Measurements from ENCODE around the gene TCTN3.
A peak's percentile ranks its signal among the peaks of the same experiment; 100 is the strongest.
"Not testable (repeated sequence)": the region's sequence is repeated elsewhere in the genome, so short reads cannot be mapped to it uniquely, and the experiment has no call there.

Gene TCTN3

DNA sequence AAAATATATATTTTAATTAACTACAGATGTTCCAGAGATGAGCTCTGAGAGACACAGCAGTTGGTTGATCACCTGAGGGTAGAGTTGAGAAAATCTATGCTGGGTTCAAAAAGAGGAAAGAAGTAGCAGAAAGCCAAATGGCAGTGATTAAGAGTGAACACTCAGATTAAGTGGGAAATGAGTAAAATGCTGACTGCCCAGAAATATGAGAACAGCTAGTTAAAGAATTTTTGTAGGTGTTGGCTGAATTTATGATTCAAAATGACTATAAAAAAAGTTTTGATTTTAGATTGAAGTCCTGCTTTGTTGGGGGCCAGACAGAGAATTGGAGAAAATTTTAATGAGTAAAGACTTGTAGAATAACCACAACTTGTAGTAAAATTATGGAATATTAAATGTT lies 9.8 kb downstream of the TCTN3 start:
- no peak for DNase-seq (ENCODE audit: low spot score)

DNA sequence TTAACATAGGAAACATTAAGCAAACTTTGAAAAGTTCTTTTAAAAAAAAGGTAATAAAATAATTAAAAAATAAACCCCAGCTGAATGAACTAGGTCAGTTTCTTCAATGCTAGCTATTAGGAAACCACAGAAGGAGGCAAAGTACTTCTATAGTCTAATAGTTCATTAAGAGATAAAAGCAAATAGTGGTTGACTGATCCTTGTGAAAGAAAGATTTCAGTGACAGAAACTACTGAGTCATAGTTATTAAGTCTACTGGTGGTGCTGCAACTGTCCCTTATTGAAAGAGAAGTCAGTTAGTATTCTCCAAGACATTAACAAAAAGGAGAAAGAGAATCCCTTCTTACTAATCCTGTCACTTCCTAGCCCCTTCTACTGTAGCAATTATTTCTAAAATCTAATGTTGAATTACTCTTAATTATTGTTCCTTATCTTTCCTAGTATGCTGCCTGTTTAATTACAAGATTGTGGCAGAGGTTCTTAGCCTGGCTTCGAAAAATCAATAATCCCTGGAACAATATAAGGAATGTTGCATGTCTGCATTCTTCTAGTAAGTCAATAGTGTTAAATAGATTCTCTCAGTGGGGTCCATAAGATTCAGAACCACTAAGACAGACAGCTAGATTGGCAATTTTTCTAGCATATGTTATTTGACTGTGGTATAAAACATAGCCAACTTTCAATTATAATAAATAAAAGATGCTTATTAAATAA lies 18.2 kb downstream of the TCTN3 start:
- DNase-seq (ENCODE audit: low spot score), result no peak

DNA sequence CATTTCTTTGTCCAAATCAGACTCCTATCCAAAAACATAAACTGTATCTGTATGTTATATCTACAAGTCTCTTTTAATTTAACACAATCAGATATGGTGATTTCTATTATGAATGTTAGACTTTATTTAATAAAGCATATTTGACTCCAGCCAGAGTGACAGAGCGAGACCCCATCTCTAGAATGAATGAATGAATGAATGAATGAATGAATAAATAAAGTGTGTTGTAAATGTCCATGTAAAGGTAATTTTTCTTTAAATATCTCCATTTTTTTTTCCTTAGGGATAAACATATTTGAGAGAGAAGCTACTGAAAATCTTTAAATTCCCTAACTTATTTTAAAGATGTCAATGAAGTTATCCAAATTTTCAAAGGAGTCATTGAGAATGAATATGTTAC lies 19.1 kb downstream of the TCTN3 start:
- no peak for DNase-seq (ENCODE audit: low spot score)

DNA sequence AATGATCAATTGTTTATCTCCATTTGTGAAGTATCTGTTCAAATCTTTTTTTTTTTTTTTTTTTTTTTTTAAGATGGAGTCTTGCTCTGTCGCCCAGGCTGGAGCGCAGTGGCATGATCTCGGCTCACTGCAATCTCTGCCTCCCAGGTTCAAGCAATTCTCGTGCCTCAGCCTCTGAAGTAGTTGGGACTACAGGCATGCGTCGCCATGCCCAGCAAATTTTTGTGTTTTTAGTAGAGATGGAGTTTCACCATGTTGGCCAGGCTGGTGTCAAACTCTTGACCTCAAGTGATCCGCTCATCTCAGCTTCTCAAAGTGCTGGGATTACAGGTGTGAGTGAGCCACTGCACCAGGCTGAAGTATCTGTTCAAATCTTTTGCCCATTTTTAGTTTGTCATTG lies 21.1 kb downstream of the TCTN3 start:
- DNase-seq (ENCODE audit: low spot score), result not testable (repeated sequence)

DNA sequence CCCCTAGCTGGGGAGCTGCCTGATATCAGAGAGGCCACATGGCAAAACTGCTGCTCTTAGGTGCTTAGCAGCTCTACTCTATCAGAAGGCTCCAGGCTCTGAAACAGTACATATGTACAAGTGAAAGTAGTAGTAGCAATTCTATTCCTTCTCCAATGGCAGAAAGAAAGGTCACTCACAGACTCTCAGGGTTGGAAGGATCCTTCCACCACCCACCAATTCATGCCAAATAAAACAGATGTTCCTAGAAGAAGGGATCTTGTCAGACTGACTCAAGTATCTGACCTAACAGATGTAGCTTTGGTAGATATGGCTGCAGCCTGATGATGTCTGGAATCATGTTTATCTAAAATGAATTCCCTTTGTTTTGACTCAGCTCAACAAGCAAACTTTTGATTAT lies 29.2 kb downstream of the TCTN3 start:
- no peak for DNase-seq (ENCODE audit: low spot score)

DNA sequence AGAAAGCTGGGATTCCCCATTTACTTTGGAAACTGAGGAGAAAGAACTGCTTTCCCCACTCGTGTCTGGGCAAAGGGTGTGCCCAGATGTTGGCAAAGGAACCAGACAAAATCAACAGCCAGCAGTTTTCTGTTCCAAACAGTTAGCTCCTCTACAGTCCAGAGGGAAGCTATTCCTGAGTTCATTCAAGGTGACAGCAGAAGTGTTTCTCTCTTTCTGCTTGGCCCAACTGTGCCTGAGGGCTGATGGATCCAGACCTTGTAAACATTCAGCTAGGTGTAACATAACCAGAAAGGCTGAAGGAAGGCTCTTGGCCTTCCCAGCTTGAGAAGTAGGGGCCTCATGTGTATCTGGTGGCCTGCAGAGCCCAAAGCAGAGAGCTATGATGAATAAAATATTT lies 30.2 kb downstream of the TCTN3 start:
- DNase-seq (ENCODE audit: low spot score), result no peak

DNA sequence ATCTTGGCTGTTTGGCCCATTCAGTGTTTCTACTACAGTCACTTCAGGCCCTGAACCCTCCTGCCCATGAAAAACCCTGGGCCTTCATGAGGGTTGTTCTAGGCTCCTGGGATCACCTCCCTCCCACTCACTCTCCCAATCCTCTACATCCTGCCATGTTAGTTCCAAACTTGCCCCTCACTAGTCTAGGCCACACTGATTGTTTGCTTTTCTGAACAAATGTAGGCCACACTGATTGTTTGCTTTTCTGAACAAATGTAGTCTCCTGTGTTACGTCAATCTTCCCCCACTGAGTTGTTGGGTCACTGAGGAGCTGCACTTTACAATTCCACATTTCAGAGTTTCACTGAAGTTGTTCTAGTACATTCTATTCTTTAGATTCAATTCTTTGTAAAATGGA lies 31.9 kb downstream of the TCTN3 start:
- no peak for DNase-seq (ENCODE audit: low spot score)

DNA sequence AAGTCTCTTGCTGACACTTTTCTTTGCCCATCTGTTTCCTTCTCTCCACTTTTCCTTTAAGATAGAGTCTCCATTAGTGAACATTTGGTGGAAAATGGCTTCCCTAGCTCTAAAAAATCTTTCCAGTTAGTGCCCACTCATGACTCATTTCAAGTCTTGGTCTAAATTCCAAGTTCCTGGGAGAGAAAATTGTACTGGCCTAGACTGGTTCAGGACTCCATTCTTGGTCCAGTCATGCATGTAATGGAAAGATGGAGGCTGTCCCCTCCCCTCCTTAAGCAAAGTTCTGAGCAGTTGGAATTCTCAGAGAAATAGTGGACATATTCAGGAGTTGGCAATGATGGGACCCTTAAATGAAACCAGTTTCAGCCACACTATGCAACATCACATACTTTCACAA lies 33.4 kb downstream of the TCTN3 start:
- no peak for DNase-seq (ENCODE audit: low spot score)

DNA sequence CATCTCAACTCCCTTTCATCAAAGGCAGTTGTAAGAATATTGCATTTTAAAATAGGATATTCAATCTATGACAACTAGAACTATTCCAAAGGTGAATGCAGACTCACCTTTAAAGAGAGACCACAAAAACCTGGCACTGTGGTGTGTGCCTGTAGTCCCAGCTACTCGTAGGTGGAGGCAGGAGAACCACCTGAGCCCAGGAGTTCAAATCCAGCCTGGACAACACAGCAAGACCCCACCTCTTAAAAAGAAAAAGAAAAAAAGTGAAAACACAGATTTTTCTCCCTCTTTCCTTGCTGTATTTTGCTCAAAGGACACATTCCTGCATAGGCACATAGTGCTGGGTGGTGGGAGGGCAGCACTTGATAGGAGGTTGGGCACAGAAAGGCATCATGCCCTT lies 36.5 kb downstream of the TCTN3 start:
- DNase-seq (ENCODE audit: low spot score), result no peak

DNA sequence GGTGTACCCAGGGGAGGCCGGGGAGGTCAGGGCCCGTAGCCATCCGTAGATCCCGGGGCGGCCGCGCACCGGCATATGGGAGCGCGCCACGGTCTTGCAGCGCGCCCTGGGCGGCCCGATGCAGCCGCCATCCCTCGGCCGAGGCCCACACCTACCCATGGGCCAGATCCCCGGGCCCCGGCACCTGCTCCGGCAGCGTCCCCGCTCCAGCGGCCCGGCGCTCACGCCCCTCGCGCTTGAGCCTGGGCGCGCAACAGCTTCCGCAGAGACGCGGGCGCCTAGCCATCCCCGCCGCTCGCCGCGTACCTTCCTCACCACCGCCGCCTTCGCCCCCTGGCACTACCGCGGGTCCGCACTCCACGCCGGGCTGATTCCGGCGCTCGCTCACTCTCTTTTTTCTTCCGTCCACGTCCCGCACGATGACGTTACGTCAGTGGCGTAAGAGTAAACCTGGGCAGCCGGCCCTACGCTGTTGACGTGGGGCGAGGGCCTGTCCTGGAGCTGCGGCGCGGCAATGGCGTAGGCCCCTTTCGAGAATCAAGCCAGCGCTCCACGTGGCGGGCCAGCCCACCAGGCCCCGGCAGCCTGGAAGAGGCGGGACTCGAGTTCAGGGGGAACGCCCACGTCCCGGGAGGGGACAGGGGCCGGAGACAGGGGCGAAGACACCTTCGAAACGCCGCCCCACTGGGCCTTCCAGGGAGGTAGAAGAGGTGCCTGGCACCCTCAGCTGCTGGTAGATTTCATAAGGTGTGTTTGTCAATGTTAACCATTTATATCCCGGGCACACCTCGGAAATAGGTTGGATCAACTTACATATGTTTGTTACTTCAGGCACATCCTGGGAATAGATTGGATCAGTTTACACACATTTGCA lies 37.2 kb downstream of the TCTN3 start, which contains the start of gene ALDH18A1:
Gene ALDH18A1, minus strand, starts transcription at position 421 of the 874 bp plus-strand sequence. CDS start 3,334 bp downstream, outside the sequence.
- DNase-seq (ENCODE audit: low spot score), result peak; percentile 79

DNA sequence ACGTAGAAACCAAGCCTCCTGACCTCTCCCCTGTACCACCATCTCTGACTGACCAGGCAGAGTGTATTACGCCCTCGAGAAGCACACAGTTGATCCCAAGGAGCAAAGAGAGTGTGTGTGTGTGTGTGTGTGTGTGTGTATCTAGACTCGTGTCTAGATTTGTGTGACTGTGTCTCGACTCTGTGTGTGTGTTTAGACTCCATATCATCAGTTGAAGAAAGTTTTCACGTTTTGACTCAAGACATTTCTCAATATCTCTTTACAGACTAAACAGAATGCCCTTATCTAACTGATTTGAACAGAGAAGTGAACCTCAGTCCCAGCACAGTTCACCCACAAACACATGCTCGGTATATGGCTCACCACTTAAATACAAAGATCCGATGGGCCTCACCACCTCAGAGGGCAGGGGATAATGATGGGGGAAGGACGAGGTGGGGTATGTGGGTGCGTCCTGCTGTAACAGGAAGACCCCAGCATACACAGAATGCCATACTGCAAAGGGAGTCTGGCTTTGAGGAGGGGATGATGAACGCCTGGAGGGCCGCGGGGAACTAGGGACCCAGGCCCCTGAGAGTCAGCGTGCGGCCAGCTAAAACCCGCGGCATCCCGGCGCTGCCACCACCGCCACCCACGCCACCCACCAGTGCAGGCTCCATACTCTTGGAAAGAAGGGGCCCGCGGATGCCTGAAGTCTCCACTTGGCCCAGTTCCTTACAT lies 38.0 kb downstream of the TCTN3 start:
- peak; percentile 21 for DNase-seq (ENCODE audit: low spot score)

DNA sequence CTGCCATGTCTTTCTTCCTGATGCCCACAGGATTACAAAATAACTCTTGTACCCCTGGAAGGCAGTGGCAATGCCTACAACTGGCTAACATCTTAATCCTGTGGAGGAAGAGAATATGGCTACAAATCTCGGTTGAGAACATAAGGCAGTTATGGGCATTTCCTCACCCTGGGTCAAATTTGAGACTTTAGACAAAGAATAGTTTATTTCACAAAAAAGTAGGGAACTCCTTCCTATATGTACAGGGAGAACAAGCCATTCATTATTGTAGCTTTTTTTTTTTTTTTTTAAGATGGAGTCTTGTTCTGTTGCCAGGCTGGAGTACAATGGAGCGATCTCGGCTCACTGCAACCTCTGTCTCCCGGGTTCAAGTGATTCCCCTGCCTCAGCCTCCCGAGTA lies 39.8 kb downstream of the TCTN3 start:
- DNase-seq (ENCODE audit: low spot score), result no peak

DNA sequence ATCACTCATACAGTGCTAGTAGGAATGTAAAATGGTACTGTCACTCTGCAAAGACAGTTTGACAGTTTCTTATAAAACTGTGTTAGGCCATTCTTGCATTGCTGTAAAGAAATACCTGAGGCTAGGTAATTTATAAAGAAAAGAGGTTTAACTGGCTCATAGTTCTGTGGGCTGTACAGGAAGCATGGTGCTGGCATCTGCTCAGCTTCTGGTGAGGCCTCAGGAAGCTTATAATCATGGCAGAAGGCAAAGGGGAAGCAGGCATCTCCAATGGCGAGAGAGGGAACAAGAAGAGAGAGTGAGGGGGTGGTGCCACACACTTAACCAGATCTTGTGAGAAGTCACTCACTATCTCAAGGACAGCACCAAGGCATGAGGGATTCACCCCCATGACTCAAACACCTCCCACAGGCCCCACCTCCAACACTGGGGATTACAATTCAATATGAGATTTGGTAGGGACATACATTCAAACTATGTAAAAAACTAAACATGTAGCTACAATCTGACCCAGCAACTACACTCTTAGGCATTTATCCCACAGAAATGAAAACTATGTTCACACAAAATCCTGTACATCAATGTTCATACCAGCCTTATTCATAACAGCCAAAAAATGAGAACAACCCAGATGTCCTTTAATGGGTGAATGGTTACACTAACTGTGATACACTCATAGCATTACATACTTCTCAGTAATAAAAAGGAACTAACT lies 42.2 kb downstream of the TCTN3 start:
- DNase-seq (ENCODE audit: low spot score), result no peak

DNA sequence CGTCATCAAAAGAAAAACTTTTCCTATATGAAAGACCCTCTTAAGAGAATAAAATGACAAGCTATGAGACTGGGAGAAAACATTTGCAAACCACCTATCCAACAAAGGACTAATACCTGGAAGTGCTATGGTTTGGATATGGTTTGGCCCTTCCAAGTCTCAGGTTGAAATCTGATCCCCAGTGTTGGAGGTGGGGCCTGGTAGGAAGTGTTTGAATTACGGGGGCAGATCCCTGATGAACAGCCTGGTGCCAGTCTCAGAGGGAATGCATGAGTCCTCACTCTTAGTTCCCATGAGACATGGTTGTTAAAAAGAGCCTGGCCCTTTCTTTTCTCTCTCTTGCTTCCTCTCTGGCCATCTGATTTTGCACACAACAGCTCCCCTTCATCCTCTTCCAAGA lies 43.5 kb downstream of the TCTN3 start:
- DNase-seq (ENCODE audit: low spot score), result no peak

DNA sequence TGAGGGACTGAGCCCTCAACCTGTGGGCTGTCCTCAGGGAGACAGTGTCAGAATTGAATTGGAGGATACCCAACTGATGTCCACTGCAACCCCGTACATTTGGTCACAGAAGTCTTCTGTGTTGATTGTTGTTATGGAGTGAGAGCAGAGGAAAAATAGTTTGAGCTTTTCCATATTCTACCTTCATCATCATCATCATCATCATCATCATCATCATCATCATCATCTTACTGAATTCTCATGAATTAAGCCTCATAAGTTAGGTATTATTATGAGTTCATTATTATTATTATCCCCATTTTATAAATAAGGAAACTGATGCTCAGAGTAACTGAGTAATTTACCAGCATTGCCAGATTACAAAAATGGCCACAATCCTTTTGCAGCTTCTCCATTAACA lies 45.6 kb downstream of the TCTN3 start:
- no peak for DNase-seq (ENCODE audit: low spot score)

DNA sequence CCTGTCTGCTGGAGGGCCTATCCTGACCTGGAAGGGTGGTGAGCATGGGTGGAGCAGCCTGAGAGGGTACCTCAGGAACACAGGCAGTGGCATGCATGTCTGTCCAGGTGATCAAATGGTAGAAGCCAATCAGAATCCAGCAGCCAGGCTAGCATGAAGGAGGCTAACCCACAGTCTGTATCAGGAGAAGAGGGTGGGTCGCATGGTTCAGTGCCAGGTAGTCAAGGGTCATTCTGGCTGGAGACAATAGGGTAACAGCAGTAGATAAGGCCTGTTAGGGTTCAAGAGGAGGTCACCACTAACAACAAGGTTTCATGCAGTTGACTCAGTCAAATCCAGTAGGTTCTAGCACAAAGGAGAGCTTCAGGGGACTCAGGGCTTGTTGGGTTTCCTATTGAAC lies 47.6 kb downstream of the TCTN3 start:
- no peak for DNase-seq (ENCODE audit: low spot score)

DNA sequence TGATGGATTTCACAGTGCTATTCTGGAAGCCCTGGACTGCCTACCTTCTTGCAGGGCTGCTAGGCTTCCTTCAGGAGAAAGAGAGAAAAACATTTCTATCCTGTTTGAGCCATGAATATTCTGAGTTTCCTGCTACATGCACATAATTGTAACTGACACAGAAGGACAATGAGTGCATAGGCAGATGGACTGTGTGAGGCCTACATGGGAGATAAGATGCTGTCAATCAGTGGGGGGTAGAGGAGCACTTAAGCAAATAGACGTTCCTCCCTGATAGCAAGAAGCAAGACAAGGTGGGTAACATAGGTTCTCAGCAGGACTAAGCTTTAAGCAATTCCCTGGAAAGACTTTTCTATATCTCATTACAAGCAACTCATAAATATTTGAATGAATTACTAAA lies 48.8 kb downstream of the TCTN3 start:
- no peak for DNase-seq (ENCODE audit: low spot score)

DNA sequence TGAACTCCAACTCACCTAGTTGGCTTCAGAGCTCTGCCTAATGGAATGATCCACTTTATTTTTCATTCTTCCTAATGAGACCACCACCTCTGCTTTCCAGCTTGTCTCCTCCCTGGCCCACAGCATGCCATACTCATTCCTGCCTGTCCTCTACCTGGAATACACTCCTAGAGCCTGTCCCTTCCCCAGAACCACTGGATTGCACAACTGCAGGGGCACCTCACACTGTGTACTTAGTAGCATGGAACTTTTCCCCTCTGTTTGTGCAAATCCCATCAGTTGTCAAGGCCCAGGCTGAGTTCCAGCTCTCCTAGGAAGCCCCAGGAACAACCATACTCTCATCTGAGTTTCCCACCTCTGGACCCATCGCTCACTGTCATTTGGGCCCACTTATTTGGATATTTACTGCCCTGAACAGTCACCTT lies 52.8 kb downstream of the TCTN3 start:
- no peak for DNase-seq (ENCODE audit: low spot score)

DNA sequence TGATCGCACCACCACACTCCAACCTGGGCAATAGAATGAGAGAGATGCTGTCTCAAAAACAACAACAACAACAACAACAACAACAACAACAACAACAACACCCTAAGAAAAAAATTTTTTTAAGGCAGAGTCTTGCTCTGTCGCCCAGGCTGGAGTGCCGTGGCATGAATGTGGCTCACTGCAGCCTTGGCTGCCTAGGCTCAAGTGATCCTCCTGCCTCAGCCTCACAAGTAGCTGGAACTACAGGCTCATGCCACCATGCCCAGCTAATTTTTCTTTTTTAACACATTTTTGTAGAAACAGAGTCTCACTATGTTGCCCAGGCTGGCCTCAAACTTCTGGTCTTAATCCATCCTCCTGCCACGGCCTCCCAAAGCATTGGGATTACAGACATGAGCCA lies 55.8 kb downstream of the TCTN3 start:
- DNase-seq (ENCODE audit: low spot score), result no peak

DNA sequence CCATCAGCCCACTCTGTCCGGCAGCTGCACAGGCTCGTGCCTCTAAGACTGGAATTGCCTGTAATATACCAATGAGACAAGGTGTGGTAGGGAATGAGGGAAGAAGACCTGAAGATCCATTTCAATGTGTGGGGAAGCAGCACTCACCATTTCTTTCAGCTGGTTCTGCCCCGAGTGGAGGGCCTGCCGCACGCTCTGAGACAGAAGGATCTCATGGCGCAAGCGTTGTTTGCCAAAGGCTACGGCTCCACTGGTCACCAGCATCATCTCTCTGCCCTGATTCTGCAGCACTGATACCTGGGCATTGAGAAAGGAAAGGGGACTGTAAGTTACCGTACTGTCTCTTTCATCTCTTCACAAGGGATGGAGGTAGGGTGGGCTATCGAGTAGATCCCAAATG lies 56.6 kb downstream of the TCTN3 start:
- DNase-seq (ENCODE audit: low spot score), result no peak

DNA sequence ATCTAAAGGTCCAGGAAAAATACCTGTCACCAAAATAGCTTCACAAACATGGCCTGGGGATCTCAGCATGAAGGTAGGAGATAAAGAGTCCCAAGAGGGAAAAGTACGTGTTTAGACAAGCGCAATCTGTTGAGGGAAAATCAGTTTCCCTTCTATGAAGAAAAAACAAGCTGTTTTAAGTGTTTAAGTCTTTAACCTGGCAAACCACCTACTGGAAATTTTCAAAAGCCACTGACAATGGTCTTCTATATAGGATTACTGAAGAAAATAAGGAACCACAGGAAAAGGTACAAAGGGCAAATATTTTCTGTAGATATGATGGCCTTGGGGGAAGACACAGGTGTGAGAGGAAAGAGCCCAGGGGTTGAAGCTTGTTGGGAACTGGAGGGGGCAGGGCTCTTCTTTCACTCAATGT lies 58.4 kb downstream of the TCTN3 start:
- no peak for DNase-seq (ENCODE audit: low spot score)

DNA sequence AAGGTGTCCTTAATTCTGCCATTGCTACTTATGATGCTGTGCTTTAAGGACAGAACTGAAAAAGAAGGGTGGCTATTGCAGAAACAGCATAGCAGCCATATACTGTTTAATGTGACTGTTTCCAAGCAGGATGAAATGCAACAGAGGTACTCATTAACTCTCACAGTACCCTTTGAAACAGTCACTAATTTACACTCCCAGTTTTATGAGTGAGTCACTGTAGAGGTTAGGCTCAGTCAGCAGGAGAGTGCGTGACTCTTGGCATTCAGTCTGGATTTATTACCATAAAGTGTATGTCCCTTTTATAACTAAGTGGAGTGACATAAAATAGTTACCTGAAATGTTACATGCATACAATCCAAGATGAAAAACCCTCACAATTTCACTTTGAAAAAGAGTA lies 64.9 kb downstream of the TCTN3 start:
- peak; percentile 70 for DNase-seq (ENCODE audit: low spot score)

All from SW480 (cell line).